Effector CD4-positive, alpha-beta T cell (primary cell): Measurements from ENCODE around the gene IRF1.

ENCODE experiments used
- DNase-seq: peaks from one replicate; pipeline ENCODE4 v3.0.0-alpha.2; 2020

The IRF1 gene

GRCh38 chr5:132500931-132501628 lies 10.5 kb upstream of the IRF1 start:
- peak; percentile 74 for DNase-seq

GRCh38 chr5:132500244-132500930 lies 9.8 kb upstream of the IRF1 start:
- no peak for DNase-seq

- DNase-seq, result no peak
These were observed 9.1 kb upstream of the IRF1 start for GRCh38 chr5:132499440-132500243.

- no peak for DNase-seq
These were observed 8.2 kb upstream of the IRF1 start for GRCh38 chr5:132498686-132499271.

- no peak for DNase-seq
These were observed 7.6 kb upstream of the IRF1 start for GRCh38 chr5:132498152-132498551.

- DNase-seq, result no peak
These were observed 7.0 kb upstream of the IRF1 start for GRCh38 chr5:132497488-132497997.

- peak; percentile 42 for DNase-seq
These were observed 6.3 kb upstream of the IRF1 start for GRCh38 chr5:132496631-132497487.

GRCh38 chr5:132496191-132496630 lies 5.6 kb upstream of the IRF1 start:
- peak; percentile 81 for DNase-seq

- peak; percentile 47 for DNase-seq
These were observed 5.2 kb upstream of the IRF1 start for GRCh38 chr5:132495667-132496190.

- no peak for DNase-seq
These were observed 3.2 kb upstream of the IRF1 start for GRCh38 chr5:132493821-132494220.

- no peak for DNase-seq
These were observed 2.7 kb upstream of the IRF1 start for GRCh38 chr5:132493241-132493640.

GRCh38 chr5:132492386-132493125 lies 2.0 kb upstream of the IRF1 start:
- no peak for DNase-seq

GRCh38 chr5:132491368-132492364 lies 1.1 kb upstream of the IRF1 start:
- DNase-seq, result peak; percentile 17

GRCh38 chr5:132489871-132490483 lies 596 bp downstream of the IRF1 start:
- DNase-seq, result peak; percentile 36

- no peak for DNase-seq
These were observed 1.4 kb downstream of the IRF1 start for GRCh38 chr5:132489051-132489770.

GRCh38 chr5:132488590-132488989 lies 2.0 kb downstream of the IRF1 start:
- no peak for DNase-seq

- DNase-seq, result no peak
These were observed 2.6 kb downstream of the IRF1 start for GRCh38 chr5:132487841-132488555.

GRCh38 chr5:132487095-132487428 lies 3.5 kb downstream of the IRF1 start:
- no peak for DNase-seq
